Measurements from ENCODE around the gene CELSR3. TPM values are rescaled to one million over a fixed set of nuclear protein-coding genes. Genes with fewer than 3 reads are reported as not detected.

The CELSR3 gene
- total and polyA plus RNA-seq, 2 experiments from 2014 or later, result 3.1 to 5.9 TPM

- H3K4me1 ChIP-seq (ENCODE audit: low read depth), result no peaks in the 10 kb centered on the region
- no peak overlapping the region for H3K4me3 ChIP-seq
- no peaks in the 10 kb centered on the region for H3K27me3 ChIP-seq
- DNase-seq (ENCODE audit: low read depth in 1 of 2, low spot score in 1 of 2), result no peak
- H3K27ac ChIP-seq, result no peak overlapping the region
- no peak for TF ChIP-seq CTCF (IDR thresholded peaks at IDR 0.05; ENCODE audit: low read depth, low read length)
- H3K9me3 ChIP-seq (ENCODE audit: low read depth), result no peaks in the 10 kb centered on the region
- H3K36me3 ChIP-seq, result peaks cover 28% of the 10 kb centered on the region
Measured at GRCh38 chr3:48587686-48588085, 75.0 kb downstream of the CELSR3 start.

Other genes with a start within 250 kb of the CELSR3 start
- gene PLXNB1, start 232.8 kb downstream of the CELSR3 start, total RNA-seq, result 38.5 and 47.1 TPM in 2 replicates
- gene PLXNB1, start 232.8 kb downstream of the CELSR3 start, polyA plus RNA-seq, result 23.9 and 28.3 TPM in 2 replicates
- 18.6 and 20.2 TPM in 2 replicates for gene CCDC51, start 222.8 kb downstream of the CELSR3 start, total RNA-seq
- 29.3 and 31.4 TPM in 2 replicates for gene CCDC51, start 222.8 kb downstream of the CELSR3 start, polyA plus RNA-seq
- gene TMA7, start 222.6 kb downstream of the CELSR3 start, total RNA-seq, result 172 and 395 TPM in 2 replicates
- 517 and 609 TPM in 2 replicates for gene TMA7, start 222.6 kb downstream of the CELSR3 start, polyA plus RNA-seq
- gene ATRIP, start 216.1 kb downstream of the CELSR3 start, total RNA-seq, result 8.7 and 9.4 TPM in 2 replicates
- gene ATRIP, start 216.1 kb downstream of the CELSR3 start, polyA plus RNA-seq, result 6.4 and 11.2 TPM in 2 replicates
- gene SHISA5, start 158.7 kb downstream of the CELSR3 start, total RNA-seq, result 68.0 and 86.0 TPM in 2 replicates
- gene SHISA5, start 158.7 kb downstream of the CELSR3 start, polyA plus RNA-seq, result 92.3 and 147 TPM in 2 replicates
- 64.9 and 94.4 TPM in 2 replicates for gene PFKFB4, start 106.1 kb downstream of the CELSR3 start, total RNA-seq
- 43.8 and 74.7 TPM in 2 replicates for gene PFKFB4, start 106.1 kb downstream of the CELSR3 start, polyA plus RNA-seq
- gene UCN2, start 99.1 kb downstream of the CELSR3 start, total RNA-seq, result 0.81 and 1.1 TPM in 2 replicates
- 0.47 and 0.95 TPM in 2 replicates for gene UCN2, start 99.1 kb downstream of the CELSR3 start, polyA plus RNA-seq
- 53.8 and 76.6 TPM in 2 replicates for gene COL7A1, start 67.6 kb downstream of the CELSR3 start, total RNA-seq
- 41.3 and 63.0 TPM in 2 replicates for gene COL7A1, start 67.6 kb downstream of the CELSR3 start, polyA plus RNA-seq
- gene UQCRC1, start 53.2 kb downstream of the CELSR3 start, total RNA-seq, result 620 and 675 TPM in 2 replicates
- gene UQCRC1, start 53.2 kb downstream of the CELSR3 start, polyA plus RNA-seq, result 735 and 870 TPM in 2 replicates
- gene TMEM89, start 41.1 kb downstream of the CELSR3 start, total RNA-seq, result not detected in 2 replicates
- gene TMEM89, start 41.1 kb downstream of the CELSR3 start, polyA plus RNA-seq, result 0.59 TPM in 1 of 2 replicates, not detected in the other
- 55.8 and 87.4 TPM in 2 replicates for gene SLC26A6, start 27.4 kb downstream of the CELSR3 start, total RNA-seq
- 52.0 and 68.1 TPM in 2 replicates for gene SLC26A6, start 27.4 kb downstream of the CELSR3 start, polyA plus RNA-seq
- gene NCKIPSD, start 23.0 kb upstream of the CELSR3 start, total RNA-seq, result 68.7 and 73.4 TPM in 2 replicates
- gene NCKIPSD, start 23.0 kb upstream of the CELSR3 start, polyA plus RNA-seq, result 49.6 and 51.7 TPM in 2 replicates
- 87.4 and 119 TPM in 2 replicates for gene IP6K2, start 54.3 kb upstream of the CELSR3 start, total RNA-seq
- 130 and 140 TPM in 2 replicates for gene IP6K2, start 54.3 kb upstream of the CELSR3 start, polyA plus RNA-seq
- gene PRKAR2A, start 185.0 kb upstream of the CELSR3 start, total RNA-seq, result 99.0 and 172 TPM in 2 replicates
- 15.7 and 21.9 TPM in 2 replicates for gene PRKAR2A, start 185.0 kb upstream of the CELSR3 start, polyA plus RNA-seq
- gene SLC25A20, start 236.0 kb upstream of the CELSR3 start, total RNA-seq, result 20.9 and 25.1 TPM in 2 replicates
- 24.0 and 28.2 TPM in 2 replicates for gene SLC25A20, start 236.0 kb upstream of the CELSR3 start, polyA plus RNA-seq